WERI-Rb-1 (cell line): ENCODE measurements around the gene CCDC92.

Experiments
- DNase-seq: peaks from one replicate; pipeline ENCODE4 v3.0.0-alpha.2; 2020
- H3K27ac ChIP-seq: fragments of 250-450 bp; sonication (Bioruptor Pico); 2 replicates; pipeline ENCODE4 v1.5.1; 2020; ENCODE audit warnings: mild to moderate bottlenecking, moderate library complexity
- H3K27me3 ChIP-seq: fragments of 250-450 bp; sonication (Bioruptor Pico); 2 replicates; pipeline ENCODE4 v1.5.1; 2021; ENCODE audit warnings: mild to moderate bottlenecking, low read depth, moderate library complexity; ENCODE audit not compliant: insufficient read depth, severe bottlenecking
- H3K36me3 ChIP-seq: fragments of 250-450 bp; sonication (Bioruptor Pico); 2 replicates; pipeline ENCODE4 v1.5.1; 2020; ENCODE audit warnings: mild to moderate bottlenecking, moderate library complexity
- H3K4me3 ChIP-seq: 2 replicates; pipeline ENCODE4 v1.5.1; 2011; ENCODE audit warnings: low read depth, mild to moderate bottlenecking, control low read depth, low read length
- H3K9me3 ChIP-seq: fragments of 250-450 bp; sonication (Bioruptor Pico); 2 replicates; pipeline ENCODE4 v1.5.1; 2021; ENCODE audit warnings: mild to moderate bottlenecking, moderate library complexity; ENCODE audit not compliant: severe bottlenecking
- TF ChIP-seq, protein P1 (sequence below): IDR thresholded peaks from 2 replicates; pipeline ENCODE4 v1.5.1; 2011; ENCODE audit warnings: low read depth, mild to moderate bottlenecking, control low read depth, inconsistent platforms, low read length

CCDC92 gene

GRCh38 chr12:123897221-123897620 is 75.4 kb downstream of the CCDC92 start:
- DNase-seq, result no peak
- no peak overlapping the region for H3K4me3 ChIP-seq
- H3K9me3 ChIP-seq, result no peaks in the 10 kb centered on the region
- no peaks in the 10 kb centered on the region for H3K27me3 ChIP-seq
- TF ChIP-seq, protein P1, sequence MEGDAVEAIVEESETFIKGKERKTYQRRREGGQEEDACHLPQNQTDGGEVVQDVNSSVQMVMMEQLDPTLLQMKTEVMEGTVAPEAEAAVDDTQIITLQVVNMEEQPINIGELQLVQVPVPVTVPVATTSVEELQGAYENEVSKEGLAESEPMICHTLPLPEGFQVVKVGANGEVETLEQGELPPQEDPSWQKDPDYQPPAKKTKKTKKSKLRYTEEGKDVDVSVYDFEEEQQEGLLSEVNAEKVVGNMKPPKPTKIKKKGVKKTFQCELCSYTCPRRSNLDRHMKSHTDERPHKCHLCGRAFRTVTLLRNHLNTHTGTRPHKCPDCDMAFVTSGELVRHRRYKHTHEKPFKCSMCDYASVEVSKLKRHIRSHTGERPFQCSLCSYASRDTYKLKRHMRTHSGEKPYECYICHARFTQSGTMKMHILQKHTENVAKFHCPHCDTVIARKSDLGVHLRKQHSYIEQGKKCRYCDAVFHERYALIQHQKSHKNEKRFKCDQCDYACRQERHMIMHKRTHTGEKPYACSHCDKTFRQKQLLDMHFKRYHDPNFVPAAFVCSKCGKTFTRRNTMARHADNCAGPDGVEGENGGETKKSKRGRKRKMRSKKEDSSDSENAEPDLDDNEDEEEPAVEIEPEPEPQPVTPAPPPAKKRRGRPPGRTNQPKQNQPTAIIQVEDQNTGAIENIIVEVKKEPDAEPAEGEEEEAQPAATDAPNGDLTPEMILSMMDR, result no peak
- H3K27ac ChIP-seq, result no peak overlapping the region
- H3K36me3 ChIP-seq, result no peaks in the 10 kb centered on the region

DNA sequence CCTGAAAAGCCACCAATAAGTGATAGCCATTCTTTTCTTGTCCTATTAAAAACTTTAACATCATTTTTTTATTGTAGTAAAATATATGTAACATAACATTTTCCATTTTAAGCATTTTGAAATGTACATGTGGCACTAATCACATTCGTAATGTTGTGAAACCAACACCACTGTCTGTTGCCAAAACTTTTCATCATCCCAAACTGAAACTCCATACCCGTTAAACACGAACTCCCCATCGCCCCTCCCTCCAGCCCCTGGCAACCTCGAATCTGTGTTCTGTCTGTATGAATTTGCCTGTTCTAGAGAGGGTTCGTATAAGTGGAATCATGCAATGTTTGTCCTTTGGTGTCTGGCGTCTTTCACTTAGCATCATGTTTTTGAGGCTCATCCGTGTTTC is 75.9 kb downstream of the CCDC92 start:
- Histone ChIP-seq H3K4me3 (no peak overlapping the region), H3K27ac (no peak overlapping the region), H3K9me3 (no peaks in the 10 kb centered on the region), H3K27me3 (no peaks in the 10 kb centered on the region), H3K36me3 (no peaks in the 10 kb centered on the region)
- DNase-seq, result no peak
- TF ChIP-seq, protein P1, result no peak

DNA sequence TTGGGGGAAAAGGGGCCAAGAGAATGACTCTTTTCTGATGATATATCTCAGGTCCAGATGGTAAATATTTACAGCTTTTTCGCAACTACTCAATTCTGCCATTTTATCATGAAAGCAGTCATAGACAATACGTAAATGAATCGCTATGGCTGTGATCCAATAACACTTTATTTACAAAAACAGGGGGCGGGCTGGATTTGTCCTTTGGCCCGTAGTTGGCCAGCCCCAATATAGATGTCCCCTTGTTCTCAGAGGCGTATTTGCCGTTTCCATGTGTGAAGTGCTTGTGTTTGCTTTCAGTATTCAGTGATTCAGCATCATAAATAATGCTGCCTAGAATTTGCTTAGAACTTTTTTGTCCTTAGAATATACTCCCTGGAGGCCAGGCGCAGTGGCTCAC is 77.2 kb downstream of the CCDC92 start:
- Histone ChIP-seq H3K27me3 (no peaks in the 10 kb centered on the region), H3K27ac (no peak overlapping the region), H3K36me3 (no peaks in the 10 kb centered on the region), H3K4me3 (no peak overlapping the region), H3K9me3 (no peaks in the 10 kb centered on the region)
- TF ChIP-seq, protein P1, result no peak
- DNase-seq, result no peak

DNA sequence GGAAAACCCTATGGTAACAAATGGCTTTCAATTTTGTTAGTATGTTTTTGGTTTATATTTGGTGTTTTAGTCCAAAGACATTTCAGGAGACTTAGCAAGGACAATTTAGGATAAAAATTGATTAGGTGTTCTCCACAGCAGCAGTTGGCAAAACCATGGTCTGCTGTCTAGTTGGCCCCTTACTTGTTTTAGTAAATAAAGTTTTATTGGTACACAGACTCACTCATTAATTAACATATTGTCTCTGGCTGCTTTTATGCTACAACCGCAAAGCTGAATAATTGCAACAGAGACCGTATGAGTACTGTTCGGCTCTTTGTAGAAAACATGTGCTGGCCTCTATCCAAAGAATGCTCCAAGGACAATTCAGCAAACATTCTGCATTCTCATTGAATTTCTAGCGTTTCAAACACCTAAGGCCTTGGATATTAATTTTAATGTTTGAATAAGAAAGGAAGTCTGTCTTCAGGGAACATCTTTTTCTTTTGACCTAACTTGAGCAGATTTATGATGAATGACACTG is 77.7 kb downstream of the CCDC92 start:
- Histone ChIP-seq H3K27me3 (no peaks in the 10 kb centered on the region), H3K9me3 (no peaks in the 10 kb centered on the region), H3K27ac (no peak overlapping the region), H3K4me3 (no peak overlapping the region), H3K36me3 (no peaks in the 10 kb centered on the region)
- DNase-seq, result no peak
- TF ChIP-seq, protein P1, result no peak

DNA sequence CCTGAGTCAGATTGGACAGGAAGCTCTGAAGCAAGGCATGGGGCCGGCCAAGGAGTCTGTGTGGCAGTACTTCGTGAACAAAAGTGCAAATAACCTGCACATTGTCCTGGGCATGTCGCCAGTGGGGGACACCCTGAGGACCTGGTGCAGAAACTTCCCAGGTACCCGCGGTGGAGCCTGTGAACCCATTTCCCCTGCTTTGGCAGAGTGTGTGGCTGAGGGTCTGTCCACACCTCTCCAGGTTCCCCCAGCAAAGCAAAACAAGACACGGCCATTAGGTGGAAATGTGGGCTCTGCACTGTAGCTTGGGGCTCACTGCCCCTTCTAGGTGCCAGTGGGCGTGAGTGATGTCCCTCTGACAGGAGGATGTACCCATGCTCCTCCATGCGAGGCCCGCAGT is 79.4 kb downstream of the CCDC92 start:
- TF ChIP-seq, protein P1, result no peak
- no peak overlapping the region for H3K4me3 ChIP-seq
- no peaks in the 10 kb centered on the region for H3K27me3 ChIP-seq
- H3K9me3 ChIP-seq, result no peaks in the 10 kb centered on the region
- no peak overlapping the region for H3K27ac ChIP-seq
- no peaks in the 10 kb centered on the region for H3K36me3 ChIP-seq
- no peak for DNase-seq

- TF ChIP-seq, protein P1, result no peak
- Histone ChIP-seq H3K4me3 (no peak overlapping the region), H3K27me3 (no peaks in the 10 kb centered on the region)
Measured at GRCh38 chr12:123892853-123893252, 79.8 kb downstream of the CCDC92 start.

More at GRCh38 chr12:123892853-123893252, 79.8 kb downstream of the CCDC92 start:
- no peak for DNase-seq
- no peaks in the 10 kb centered on the region for H3K36me3 ChIP-seq
- H3K27ac ChIP-seq, result no peak overlapping the region
- H3K9me3 ChIP-seq, result no peaks in the 10 kb centered on the region
